ENCODE data around the gene LPIN2. TPM values are rescaled to one million over a fixed set of nuclear protein-coding genes. Genes with fewer than 3 reads are reported as not detected.
"Not testable (repeated sequence)": the region's sequence is repeated elsewhere in the genome, so short reads cannot be mapped to it uniquely, and the experiment has no call there.

The LPIN2 gene
- total RNA-seq, 1 donor from 2014 or later = 38.6 TPM

GRCh38 chr18:3035635-3036034 is 22.7 kb upstream of the LPIN2 start:
- no peak for DNase-seq (ENCODE audit: low spot score)
- Mint-ChIP-seq H3K4me3 (ENCODE audit: unreplicated experiment) (no peak overlapping the region), H3K27me3 (ENCODE audit: low read depth) (peaks cover 1% of the 10 kb centered on the region), H3K36me3 (ENCODE audit: low read depth) (no peaks in the 10 kb centered on the region), H3K27ac (ENCODE audit: unreplicated experiment) (no peak overlapping the region), H3K4me1 (ENCODE audit: low read depth) (peaks cover 3% of the 10 kb centered on the region), H3K9me3 (ENCODE audit: low read depth) (no peaks in the 10 kb centered on the region)
- no peak for TF ChIP-seq CTCF (IDR thresholded peaks at IDR 0.05)

DNA sequence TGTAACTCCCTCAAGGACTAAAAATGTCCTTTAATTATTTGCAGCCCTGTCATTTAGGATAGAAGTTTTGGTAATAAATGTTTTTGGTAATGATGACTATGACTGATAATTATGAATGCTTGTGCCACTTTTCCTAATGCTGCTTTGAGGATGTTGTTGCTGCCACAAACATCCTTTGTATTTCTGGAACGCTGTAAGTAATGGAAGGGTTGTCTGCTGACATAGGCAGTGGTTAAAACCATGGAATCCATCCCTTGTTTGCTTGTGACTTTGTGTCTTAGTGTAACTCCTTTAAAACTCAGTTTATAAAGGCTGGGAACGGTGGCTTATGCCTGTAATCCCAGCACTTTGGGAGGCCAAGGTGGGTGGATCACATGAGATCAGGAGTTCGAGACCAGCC is 19.8 kb upstream of the LPIN2 start:
- Mint-ChIP-seq H3K4me3 (ENCODE audit: unreplicated experiment) (no peak overlapping the region), H3K4me1 (ENCODE audit: low read depth) (peaks cover 14% of the 10 kb centered on the region), H3K36me3 (ENCODE audit: low read depth) (no peaks in the 10 kb centered on the region), H3K27ac (ENCODE audit: unreplicated experiment) (no peak overlapping the region), H3K27me3 (ENCODE audit: low read depth) (peaks cover 1% of the 10 kb centered on the region), H3K9me3 (ENCODE audit: low read depth) (no peaks in the 10 kb centered on the region)
- TF ChIP-seq CTCF (IDR thresholded peaks at IDR 0.05) = no peak
- DNase-seq (ENCODE audit: low spot score) = no peak

DNA sequence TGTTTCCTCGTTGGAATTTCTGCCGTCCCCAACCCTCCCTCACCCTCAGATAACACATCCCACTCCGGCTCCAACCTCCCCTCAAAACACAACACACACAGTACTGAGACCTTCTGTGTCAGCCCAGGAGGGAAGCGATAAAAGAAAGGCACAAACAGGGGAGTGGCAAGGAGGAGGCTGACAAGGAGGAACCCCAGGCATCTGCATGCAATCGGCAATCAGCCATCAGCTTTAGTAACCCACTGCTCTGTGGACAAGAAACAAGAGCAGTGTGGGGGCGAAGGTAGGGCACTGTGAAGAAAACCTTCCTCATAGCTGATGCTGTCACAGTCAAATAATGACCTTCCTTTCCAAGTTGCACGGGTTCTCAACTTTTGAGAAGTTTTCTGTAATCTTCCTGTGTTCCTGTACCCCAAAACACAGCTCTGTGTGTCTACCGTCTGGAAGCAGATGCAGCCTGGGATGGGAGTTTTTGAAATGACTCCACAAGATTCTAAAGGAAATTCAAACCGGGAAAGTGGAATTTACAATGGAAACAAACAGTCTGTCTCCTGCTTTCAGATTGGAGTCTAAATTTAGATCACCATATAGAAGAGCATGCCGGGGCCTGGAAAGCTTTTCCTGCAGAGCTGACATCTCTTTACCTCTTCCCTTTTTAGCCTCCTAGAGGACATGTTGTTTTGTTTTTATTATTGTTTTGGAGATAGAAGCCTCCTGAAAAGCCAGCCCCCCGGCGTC is 16.4 kb upstream of the LPIN2 start:
- no peak for DNase-seq (ENCODE audit: low spot score)
- Mint-ChIP-seq H3K36me3 (ENCODE audit: low read depth) (no peaks in the 10 kb centered on the region), H3K4me1 (ENCODE audit: low read depth) (peaks cover 15% of the 10 kb centered on the region), H3K27me3 (ENCODE audit: low read depth) (no peaks in the 10 kb centered on the region), H3K27ac (ENCODE audit: unreplicated experiment) (peak overlapping the region; percentile 94), H3K4me3 (ENCODE audit: unreplicated experiment) (peak overlapping the region; percentile 43), H3K9me3 (ENCODE audit: low read depth) (no peaks in the 10 kb centered on the region)
- TF ChIP-seq CTCF (IDR thresholded peaks at IDR 0.05) = no peak

- not testable (repeated sequence) for H3K4me3 Mint-ChIP-seq (ENCODE audit: unreplicated experiment); H3K27ac Mint-ChIP-seq (ENCODE audit: unreplicated experiment); DNase-seq (ENCODE audit: low spot score)
Observed at GRCh38 chr18:3028115-3028514, 15.2 kb upstream of the LPIN2 start.

GRCh38 chr18:3027370-3027891 is 14.5 kb upstream of the LPIN2 start:
- H3K4me1 Mint-ChIP-seq (ENCODE audit: low read depth) = peaks cover 15% of the 10 kb centered on the region
- no peak for DNase-seq (ENCODE audit: low spot score)
- H3K27ac Mint-ChIP-seq (ENCODE audit: unreplicated experiment) = no peak overlapping the region
- H3K27me3 Mint-ChIP-seq (ENCODE audit: low read depth) = no peaks in the 10 kb centered on the region
- H3K36me3 Mint-ChIP-seq (ENCODE audit: low read depth) = no peaks in the 10 kb centered on the region
- TF ChIP-seq CTCF (IDR thresholded peaks at IDR 0.05) = no peak
- no peak overlapping the region for H3K4me3 Mint-ChIP-seq (ENCODE audit: unreplicated experiment)
- no peaks in the 10 kb centered on the region for H3K9me3 Mint-ChIP-seq (ENCODE audit: low read depth)

More at GRCh38 chr18:3028115-3028514, 15.2 kb upstream of the LPIN2 start:
- not testable (repeated sequence) for H3K36me3 Mint-ChIP-seq (ENCODE audit: low read depth); H3K9me3 Mint-ChIP-seq (ENCODE audit: low read depth); H3K27me3 Mint-ChIP-seq (ENCODE audit: low read depth)
- peaks cover 15% of the 10 kb centered on the region for H3K4me1 Mint-ChIP-seq (ENCODE audit: low read depth)

DNA sequence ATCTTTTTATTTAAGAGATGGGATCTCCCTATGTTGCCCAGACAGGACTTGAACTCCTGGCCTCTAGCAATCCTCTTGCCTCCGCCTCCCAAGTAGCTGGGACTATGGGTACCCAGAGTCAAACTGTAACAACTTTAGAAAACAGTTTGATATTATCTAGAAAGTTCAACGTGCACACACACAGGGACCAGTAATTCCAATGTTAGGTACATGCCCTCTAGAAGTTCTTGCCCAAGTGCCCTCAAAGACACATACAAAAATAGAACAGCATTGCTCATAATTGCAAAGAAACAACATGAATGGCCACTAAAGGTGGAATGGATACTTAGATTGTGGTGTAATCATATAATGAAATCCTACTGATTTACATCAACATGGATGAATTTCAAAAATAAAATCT is 12.6 kb upstream of the LPIN2 start:
- Mint-ChIP-seq H3K27ac (ENCODE audit: unreplicated experiment) (no peak overlapping the region), H3K27me3 (ENCODE audit: low read depth) (no peaks in the 10 kb centered on the region), H3K4me1 (ENCODE audit: low read depth) (peaks cover 15% of the 10 kb centered on the region), H3K9me3 (ENCODE audit: low read depth) (no peaks in the 10 kb centered on the region), H3K4me3 (ENCODE audit: unreplicated experiment) (no peak overlapping the region), H3K36me3 (ENCODE audit: low read depth) (no peaks in the 10 kb centered on the region)
- DNase-seq (ENCODE audit: low spot score) = no peak
- TF ChIP-seq CTCF (IDR thresholded peaks at IDR 0.05) = no peak

DNA sequence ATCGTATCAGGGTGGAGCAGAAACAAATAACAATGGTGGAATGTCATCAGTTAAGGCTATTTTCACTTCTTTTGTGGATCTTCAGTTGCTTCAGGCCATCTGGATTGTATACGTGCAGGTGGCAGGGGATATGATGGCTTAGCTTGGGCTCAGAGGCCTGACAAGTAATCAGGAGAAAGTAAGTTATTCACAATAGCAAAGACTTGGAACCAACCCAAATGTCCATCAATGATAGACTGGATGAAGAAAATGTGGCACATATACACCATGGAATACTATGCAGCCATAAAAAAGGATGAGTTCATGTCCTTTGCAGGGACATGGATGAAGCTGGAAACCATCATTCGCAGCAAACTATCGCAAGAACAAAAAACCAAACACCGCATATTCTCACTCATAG is 10.7 kb upstream of the LPIN2 start:
- H3K36me3 Mint-ChIP-seq (ENCODE audit: low read depth); DNase-seq (ENCODE audit: low spot score); H3K4me3 Mint-ChIP-seq (ENCODE audit: unreplicated experiment); H3K27ac Mint-ChIP-seq (ENCODE audit: unreplicated experiment); H3K4me1 Mint-ChIP-seq (ENCODE audit: low read depth); H3K9me3 Mint-ChIP-seq (ENCODE audit: low read depth); H3K27me3 Mint-ChIP-seq (ENCODE audit: low read depth): not testable (repeated sequence)
